Measurements from ENCODE around the gene TRIM6.

The TRIM6 gene, protein sequence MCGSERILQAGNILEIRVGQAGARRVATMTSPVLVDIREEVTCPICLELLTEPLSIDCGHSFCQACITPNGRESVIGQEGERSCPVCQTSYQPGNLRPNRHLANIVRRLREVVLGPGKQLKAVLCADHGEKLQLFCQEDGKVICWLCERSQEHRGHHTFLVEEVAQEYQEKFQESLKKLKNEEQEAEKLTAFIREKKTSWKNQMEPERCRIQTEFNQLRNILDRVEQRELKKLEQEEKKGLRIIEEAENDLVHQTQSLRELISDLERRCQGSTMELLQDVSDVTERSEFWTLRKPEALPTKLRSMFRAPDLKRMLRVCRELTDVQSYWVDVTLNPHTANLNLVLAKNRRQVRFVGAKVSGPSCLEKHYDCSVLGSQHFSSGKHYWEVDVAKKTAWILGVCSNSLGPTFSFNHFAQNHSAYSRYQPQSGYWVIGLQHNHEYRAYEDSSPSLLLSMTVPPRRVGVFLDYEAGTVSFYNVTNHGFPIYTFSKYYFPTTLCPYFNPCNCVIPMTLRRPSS

GRCh38 chr11:5596607-5597201 lies at the start of gene TRIM6:
TRIM6 (plus strand) TSS chr11:5596637; CDS start chr11:5596898, 261 bp downstream.
- TF ChIP-seq, protein P1, sequence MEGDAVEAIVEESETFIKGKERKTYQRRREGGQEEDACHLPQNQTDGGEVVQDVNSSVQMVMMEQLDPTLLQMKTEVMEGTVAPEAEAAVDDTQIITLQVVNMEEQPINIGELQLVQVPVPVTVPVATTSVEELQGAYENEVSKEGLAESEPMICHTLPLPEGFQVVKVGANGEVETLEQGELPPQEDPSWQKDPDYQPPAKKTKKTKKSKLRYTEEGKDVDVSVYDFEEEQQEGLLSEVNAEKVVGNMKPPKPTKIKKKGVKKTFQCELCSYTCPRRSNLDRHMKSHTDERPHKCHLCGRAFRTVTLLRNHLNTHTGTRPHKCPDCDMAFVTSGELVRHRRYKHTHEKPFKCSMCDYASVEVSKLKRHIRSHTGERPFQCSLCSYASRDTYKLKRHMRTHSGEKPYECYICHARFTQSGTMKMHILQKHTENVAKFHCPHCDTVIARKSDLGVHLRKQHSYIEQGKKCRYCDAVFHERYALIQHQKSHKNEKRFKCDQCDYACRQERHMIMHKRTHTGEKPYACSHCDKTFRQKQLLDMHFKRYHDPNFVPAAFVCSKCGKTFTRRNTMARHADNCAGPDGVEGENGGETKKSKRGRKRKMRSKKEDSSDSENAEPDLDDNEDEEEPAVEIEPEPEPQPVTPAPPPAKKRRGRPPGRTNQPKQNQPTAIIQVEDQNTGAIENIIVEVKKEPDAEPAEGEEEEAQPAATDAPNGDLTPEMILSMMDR (IDR thresholded peaks at IDR 0.05), result no peak
- peak within 1 kb of the TSS; percentile 38 to 65 for H3K27ac ChIP-seq
- peak; percentile 77 for DNase-seq (ENCODE audit: low spot score)
- peak within 1 kb of the TSS; percentile 73 for H3K4me3 ChIP-seq

- Histone ChIP-seq H3K27ac (no peak overlapping the region), H3K4me3 (no peak overlapping the region)
- no peak for DNase-seq (ENCODE audit: low spot score)
- TF ChIP-seq, protein P1 (IDR thresholded peaks at IDR 0.05), result no peak
These were observed 48.5 kb upstream of the TRIM6 start for GRCh38 chr11:5547982-5548381.

GRCh38 chr11:5548440-5548839 lies 48.0 kb upstream of the TRIM6 start, which contains the start of gene OR52H1:
OR52H1 (minus strand) TSS chr11:5548540; CDS start chr11:5545505, 3,035 bp downstream.
- Histone ChIP-seq H3K4me3 (no peak within 1 kb of the TSS), H3K27ac (no peak within 1 kb of the TSS)
- DNase-seq (ENCODE audit: low spot score), result no peak
- TF ChIP-seq, protein P1 (IDR thresholded peaks at IDR 0.05), result no peak

GRCh38 chr11:5550440-5551095 lies 45.9 kb upstream of the TRIM6 start:
- TF ChIP-seq, protein P1 (IDR thresholded peaks at IDR 0.05), result no peak
- H3K4me3 ChIP-seq, result no peak overlapping the region
- no peak for DNase-seq (ENCODE audit: low spot score)
- H3K27ac ChIP-seq, result no peak overlapping the region

DNA sequence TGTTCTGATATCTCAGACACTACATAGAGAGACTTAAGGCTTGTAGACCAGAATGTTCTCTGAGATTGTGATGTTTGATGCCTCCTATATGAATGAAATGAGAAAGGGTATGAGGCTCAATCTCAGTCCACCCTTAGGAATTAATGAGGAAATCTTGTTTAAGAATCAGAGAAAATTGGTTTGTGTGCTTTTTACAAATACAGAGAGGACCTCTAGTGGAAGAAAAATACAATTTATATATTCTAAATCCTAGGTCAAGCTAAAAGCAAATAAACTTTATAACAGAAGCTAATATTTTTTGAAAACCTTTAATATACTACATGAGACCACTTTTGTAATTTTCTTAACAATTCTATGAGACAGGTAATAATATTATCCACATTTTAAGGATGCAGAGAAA lies 43.1 kb upstream of the TRIM6 start:
- DNase-seq (ENCODE audit: low spot score), result no peak
- TF ChIP-seq, protein P1 (IDR thresholded peaks at IDR 0.05), result no peak
- Histone ChIP-seq H3K4me3 (no peak overlapping the region), H3K27ac (no peak overlapping the region)

GRCh38 chr11:5556596-5557188 lies 39.7 kb upstream of the TRIM6 start:
- Histone ChIP-seq H3K27ac (no peak overlapping the region), H3K4me3 (no peak overlapping the region)
- no peak for DNase-seq (ENCODE audit: low spot score)
- TF ChIP-seq, protein P1 (IDR thresholded peaks at IDR 0.05), result no peak

Data from coronary artery (tissue), 2 donors.